Natural killer cell treated with Interleukin-12 subunit alpha and Interleukin-12 subunit beta and Interleukin-15 and Interleukin-18, amount 100 ng/mL, for 72 hours (primary cell): ENCODE data around the gene GNA12. TPM values are rescaled to one million over a fixed set of nuclear protein-coding genes. Genes with fewer than 3 reads are reported as not detected.
A peak's percentile ranks its signal among the peaks of the same experiment; 100 is the strongest.

ENCODE experiments used
- ATAC-seq, 2 donors: fragments of 150-1000 bp; cut with Tn5 transposase in 1 of 2; sonication (Bioruptor Pico), chemical (Tn5 transposase) in 1 of 2; 2 replicates each; pipeline ENCODE4 v1.10.0; 2021
- DNase-seq: peaks from one replicate; pipeline ENCODE4 v3.0.0; 2022; ENCODE audit warnings: low spot score
- H3K27ac Mint-ChIP-seq, 2 donors: 1 replicate in 1 of 2; 2 replicates in 1 of 2; pipeline ENCODE4 v1.8.0; 2022; ENCODE audit warnings: mixed read lengths in 2 of 2, mild to moderate bottlenecking in 1 of 2, moderate library complexity in 1 of 2
- H3K27me3 Mint-ChIP-seq, 2 donors: 1 replicate in 1 of 2; 2 replicates in 1 of 2; pipeline ENCODE4 v1.8.0; 2022; ENCODE audit warnings: mixed read lengths in 2 of 2
- H3K36me3 Mint-ChIP-seq: one replicate; pipeline ENCODE4 v1.8.0; 2022; ENCODE audit warnings: mixed read lengths
- H3K4me1 Mint-ChIP-seq, 2 donors: 1 replicate in 1 of 2; 2 replicates in 1 of 2; pipeline ENCODE4 v1.8.0; 2022; ENCODE audit warnings: low read depth in 2 of 2, mixed read lengths in 2 of 2, mild to moderate bottlenecking in 1 of 2
- H3K4me3 Mint-ChIP-seq: one replicate; pipeline ENCODE4 v1.8.0; 2022; ENCODE audit warnings: mixed read lengths
- H3K9me3 Mint-ChIP-seq: 2 replicates; pipeline ENCODE4 v1.8.0; 2022; ENCODE audit warnings: mixed read lengths
- total RNA-seq, 2 donors: library from RNA; stranded (reverse); gene quantifications; one replicate each; pipeline ENCODE4 v1.2.3, GENCODE V29; 2022

The GNA12 gene
- total RNA-seq: 10 to 100 TPM; 15.5 to 27.1 TPM

GRCh38 chr7:2844153-2845033, at the start of gene GNA12:
Gene GNA12 (minus strand): TSS chr7:2844308. CDS start chr7:2844161, 147 bp downstream.
- ATAC-seq (peak; percentile 97 to 98), DNase-seq (peak; percentile 97)
- H3K27ac Mint-ChIP-seq: peak within 1 kb of the TSS in 1 of 2 donors; percentile 63
- H3K9me3 Mint-ChIP-seq: no peaks in the 10 kb centered on the region
- no peaks in the 10 kb centered on the region for H3K36me3 Mint-ChIP-seq
- peak within 1 kb of the TSS; percentile 82 for H3K4me3 Mint-ChIP-seq
- H3K27me3 Mint-ChIP-seq: peaks cover 0 to 2% of the 10 kb centered on the region in 2 donors
- peaks cover 16 to 21% of the 10 kb centered on the region in 2 donors for H3K4me1 Mint-ChIP-seq

- ATAC-seq (peak; percentile 37 to 71), DNase-seq (no peak)
- no peaks in the 10 kb centered on the region for H3K27me3 Mint-ChIP-seq
- H3K4me3 Mint-ChIP-seq: peak overlapping the region; percentile 96
- no peaks in the 10 kb centered on the region for H3K36me3 Mint-ChIP-seq
- peak overlapping the region; percentile 91 to 92 for H3K27ac Mint-ChIP-seq
- peaks cover 12 to 19% of the 10 kb centered on the region in 2 donors for H3K4me1 Mint-ChIP-seq
- H3K9me3 Mint-ChIP-seq: no peaks in the 10 kb centered on the region
Observed at GRCh38 chr7:2893411-2893861, 49.3 kb upstream of the GNA12 start.

- no peaks in the 10 kb centered on the region for H3K36me3 Mint-ChIP-seq
- no peaks in the 10 kb centered on the region for H3K27me3 Mint-ChIP-seq
- H3K9me3 Mint-ChIP-seq: no peaks in the 10 kb centered on the region
- H3K4me3 Mint-ChIP-seq: no peak overlapping the region
- ATAC-seq: no peak
- peak overlapping the region in 1 of 2 donors; percentile 92 for H3K27ac Mint-ChIP-seq
- H3K4me1 Mint-ChIP-seq: peaks cover 12 to 19% of the 10 kb centered on the region in 2 donors
- DNase-seq: no peak
Observed at GRCh38 chr7:2892549-2892948, 48.4 kb upstream of the GNA12 start.

GRCh38 chr7:2887816-2888215, 43.7 kb upstream of the GNA12 start:
- no peaks in the 10 kb centered on the region for H3K36me3 Mint-ChIP-seq
- no peaks in the 10 kb centered on the region for H3K9me3 Mint-ChIP-seq
- peaks cover 6 to 8% of the 10 kb centered on the region in 2 donors for H3K4me1 Mint-ChIP-seq
- H3K4me3 Mint-ChIP-seq: no peak overlapping the region
- H3K27ac Mint-ChIP-seq: no peak overlapping the region
- ATAC-seq (no peak), DNase-seq (no peak)
- H3K27me3 Mint-ChIP-seq: no peaks in the 10 kb centered on the region

GRCh38 chr7:2886900-2887299, 42.8 kb upstream of the GNA12 start:
- no peak overlapping the region for H3K27ac Mint-ChIP-seq

GRCh38 chr7:2886391-2886790, 42.3 kb upstream of the GNA12 start:
- Mint-ChIP-seq H3K27me3 (no peaks in the 10 kb centered on the region), H3K4me3 (no peak overlapping the region), H3K36me3 (no peaks in the 10 kb centered on the region), H3K4me1 (peaks cover 4 to 6% of the 10 kb centered on the region in 2 donors), H3K27ac (no peak overlapping the region), H3K9me3 (no peaks in the 10 kb centered on the region)
- ATAC-seq (no peak), DNase-seq (no peak)

More at GRCh38 chr7:2886900-2887299, 42.8 kb upstream of the GNA12 start:
- Mint-ChIP-seq H3K36me3 (no peaks in the 10 kb centered on the region), H3K27me3 (no peaks in the 10 kb centered on the region), H3K9me3 (no peaks in the 10 kb centered on the region), H3K4me1 (peaks cover 4 to 6% of the 10 kb centered on the region in 2 donors), H3K4me3 (no peak overlapping the region)
- peak; percentile 70 to 83 for ATAC-seq
- no peak for DNase-seq

GRCh38 chr7:2884161-2884560, 40.1 kb upstream of the GNA12 start:
- no peak for DNase-seq
- H3K27me3 Mint-ChIP-seq: peaks cover 0 to 5% of the 10 kb centered on the region in 2 donors
- H3K27ac Mint-ChIP-seq: no peak overlapping the region

GRCh38 chr7:2883101-2883500, 39.0 kb upstream of the GNA12 start:
- peaks cover 0 to 5% of the 10 kb centered on the region in 2 donors for H3K27me3 Mint-ChIP-seq
- no peaks in the 10 kb centered on the region for H3K9me3 Mint-ChIP-seq
- no peak for ATAC-seq
- no peak overlapping the region for H3K27ac Mint-ChIP-seq
- peaks cover 15 to 18% of the 10 kb centered on the region in 2 donors for H3K4me1 Mint-ChIP-seq
- H3K4me3 Mint-ChIP-seq: no peak overlapping the region
- no peaks in the 10 kb centered on the region for H3K36me3 Mint-ChIP-seq
- no peak for DNase-seq

More at GRCh38 chr7:2884161-2884560, 40.1 kb upstream of the GNA12 start:
- Mint-ChIP-seq H3K4me3 (no peak overlapping the region), H3K36me3 (no peaks in the 10 kb centered on the region), H3K9me3 (no peaks in the 10 kb centered on the region), H3K4me1 (peaks cover 11 to 13% of the 10 kb centered on the region in 2 donors)
- no peak for ATAC-seq

- Mint-ChIP-seq H3K4me1 (peaks cover 14 to 16% of the 10 kb centered on the region in 2 donors), H3K27ac (no peak overlapping the region), H3K4me3 (no peak overlapping the region), H3K36me3 (no peaks in the 10 kb centered on the region), H3K27me3 (peaks cover 0 to 5% of the 10 kb centered on the region in 2 donors), H3K9me3 (no peaks in the 10 kb centered on the region)
- DNase-seq (no peak), ATAC-seq (no peak)
Observed at GRCh38 chr7:2882111-2882510, 38.0 kb upstream of the GNA12 start.

GRCh38 chr7:2880874-2881533, 36.9 kb upstream of the GNA12 start:
- H3K27ac Mint-ChIP-seq: no peak overlapping the region

GRCh38 chr7:2880051-2880450, 35.9 kb upstream of the GNA12 start:
- Mint-ChIP-seq H3K27ac (peak overlapping the region in 1 of 2 donors; percentile 16), H3K4me3 (no peak overlapping the region), H3K9me3 (no peaks in the 10 kb centered on the region), H3K27me3 (peaks cover 0 to 5% of the 10 kb centered on the region in 2 donors), H3K4me1 (peaks cover 12% of the 10 kb centered on the region in 2 donors), H3K36me3 (no peaks in the 10 kb centered on the region)
- no peak for ATAC-seq
- DNase-seq: no peak

More at GRCh38 chr7:2880874-2881533, 36.9 kb upstream of the GNA12 start:
- Mint-ChIP-seq H3K36me3 (no peaks in the 10 kb centered on the region), H3K4me1 (peaks cover 12% of the 10 kb centered on the region in 2 donors), H3K9me3 (no peaks in the 10 kb centered on the region), H3K27me3 (peaks cover 0 to 5% of the 10 kb centered on the region in 2 donors), H3K4me3 (no peak overlapping the region)
- no peak for DNase-seq
- no peak for ATAC-seq

GRCh38 chr7:2879354-2879753, 35.2 kb upstream of the GNA12 start:
- Mint-ChIP-seq H3K27me3 (peaks cover 0 to 5% of the 10 kb centered on the region in 2 donors), H3K9me3 (no peaks in the 10 kb centered on the region), H3K4me3 (no peak overlapping the region), H3K27ac (peak overlapping the region in 1 of 2 donors; percentile 16), H3K4me1 (peaks cover 12 to 14% of the 10 kb centered on the region in 2 donors), H3K36me3 (no peaks in the 10 kb centered on the region)
- DNase-seq (no peak), ATAC-seq (no peak)

- no peak for DNase-seq
- Mint-ChIP-seq H3K4me3 (no peak overlapping the region), H3K27ac (no peak overlapping the region), H3K9me3 (no peaks in the 10 kb centered on the region), H3K27me3 (peaks cover 5 to 6% of the 10 kb centered on the region in 2 donors), H3K4me1 (peaks cover 18 to 19% of the 10 kb centered on the region in 2 donors), H3K36me3 (no peaks in the 10 kb centered on the region)
- no peak for ATAC-seq
Observed at GRCh38 chr7:2878306-2878705, 34.2 kb upstream of the GNA12 start.
